H9 (cell line): ENCODE data around the gene CACTIN. TPM values are rescaled to one million over a fixed set of nuclear protein-coding genes. Genes with fewer than 3 reads are reported as not detected.
"Not testable (repeated sequence)": the region's sequence is repeated elsewhere in the genome, so short reads cannot be mapped to it uniquely, and the experiment has no call there.

Source experiments
- DNase-seq: peaks from one replicate; pipeline ENCODE4 v3.0.0-alpha.2; 2017
- H2AFZ ChIP-seq: one replicate; pipeline ENCODE4 v1.6.1; 2013; ENCODE audit warnings: mild to moderate bottlenecking, low read length, control low read depth, moderate library complexity
- H2AK5ac ChIP-seq: 2 replicates; pipeline ENCODE4 v1.6.1; 2013; ENCODE audit warnings: low read length, control low read depth, mixed read lengths; ENCODE audit not compliant: insufficient read length
- H2BK120ac ChIP-seq: one replicate; pipeline ENCODE4 v1.6.1; 2013; ENCODE audit warnings: low read depth, mild to moderate bottlenecking, low read length, control low read depth, inconsistent platforms; ENCODE audit not compliant: poor library complexity, severe bottlenecking
- H2BK12ac ChIP-seq: 2 replicates; pipeline ENCODE4 v1.6.1; 2013; ENCODE audit warnings: low read length, control low read depth, mixed read lengths, low read depth; ENCODE audit not compliant: insufficient read length
- H2BK15ac ChIP-seq: 2 replicates; pipeline ENCODE4 v1.6.1; 2013; ENCODE audit warnings: low read depth, low read length, control low read depth
- H2BK20ac ChIP-seq: one replicate; pipeline ENCODE4 v1.6.1; 2013; ENCODE audit warnings: low read depth, mild to moderate bottlenecking, low read length, control low read depth, inconsistent platforms; ENCODE audit not compliant: poor library complexity, severe bottlenecking
- H2BK5ac ChIP-seq: 2 replicates; pipeline ENCODE4 v1.6.1; 2013; ENCODE audit warnings: low read length, control low read depth, mixed read lengths; ENCODE audit not compliant: insufficient read length
- H3K14ac ChIP-seq: 2 replicates; pipeline ENCODE4 v1.6.1; 2013; ENCODE audit warnings: low read length, control low read depth; ENCODE audit not compliant: insufficient read depth
- H3K18ac ChIP-seq: 2 replicates; pipeline ENCODE4 v1.6.1; 2013; ENCODE audit warnings: low read depth, mild to moderate bottlenecking, mixed read lengths, low read length, control low read depth; ENCODE audit not compliant: insufficient read length
- H3K23ac ChIP-seq: 2 replicates; pipeline ENCODE4 v1.6.1; 2013; ENCODE audit warnings: low read length, control low read depth, mixed read lengths, low read depth; ENCODE audit not compliant: insufficient read length
- H3K23me2 ChIP-seq: 2 replicates; pipeline ENCODE4 v1.6.1; 2013; ENCODE audit warnings: low read depth, mild to moderate bottlenecking, mixed read lengths, low read length, control low read depth; ENCODE audit not compliant: insufficient read length, poor library complexity, severe bottlenecking
- H3K27ac ChIP-seq: 2 replicates; pipeline ENCODE4 v1.5.1; 2013; ENCODE audit warnings: low read length, control low read depth, mixed read lengths, low read depth; ENCODE audit not compliant: insufficient read length
- H3K27me3 ChIP-seq: 2 replicates; pipeline ENCODE4 v1.6.1; 2013; ENCODE audit warnings: low read length, control low read depth, inconsistent platforms; ENCODE audit not compliant: insufficient read depth
- H3K4ac ChIP-seq: 2 replicates; pipeline ENCODE4 v1.6.1; 2013; ENCODE audit warnings: low read depth, mild to moderate bottlenecking, control low read depth, inconsistent platforms, low read length, moderate library complexity
- H3K4me1 ChIP-seq: 2 replicates; pipeline ENCODE4 v1.6.1; 2013; ENCODE audit warnings: low read length, control low read depth, inconsistent platforms; ENCODE audit not compliant: insufficient read depth
- H3K4me2 ChIP-seq: 2 replicates; pipeline ENCODE4 v1.6.1; 2013; ENCODE audit warnings: low read length, control low read depth, mixed read lengths; ENCODE audit not compliant: insufficient read length, insufficient read depth
- H3K56ac ChIP-seq: 2 replicates; pipeline ENCODE4 v1.6.1; 2013; ENCODE audit warnings: low read depth, mild to moderate bottlenecking, mixed read lengths, low read length, control low read depth; ENCODE audit not compliant: insufficient read length
- H3K79me1 ChIP-seq: 2 replicates; pipeline ENCODE4 v1.6.1; 2013; ENCODE audit warnings: low read depth, mild to moderate bottlenecking, moderate library complexity, low read length, control low read depth, inconsistent platforms; ENCODE audit not compliant: insufficient read depth, poor library complexity, severe bottlenecking
- H3K79me2 ChIP-seq: 2 replicates; pipeline ENCODE4 v1.6.1; 2013; ENCODE audit warnings: low read length, control low read depth, inconsistent platforms; ENCODE audit not compliant: insufficient read depth
- H3K9ac ChIP-seq: 2 replicates; pipeline ENCODE4 v1.6.1; 2013; ENCODE audit warnings: low read length, control low read depth, mixed read lengths; ENCODE audit not compliant: insufficient read length; ENCODE audit errors: extremely low read depth
- H3K9me3 ChIP-seq: one replicate; pipeline ENCODE4 v1.6.1; 2013; ENCODE audit warnings: low read depth, low read length, inconsistent platforms; ENCODE audit not compliant: control insufficient read depth
- H3T11ph ChIP-seq: one replicate; pipeline ENCODE4 v1.6.1; 2013; ENCODE audit warnings: mild to moderate bottlenecking, low read length, control low read depth, inconsistent platforms
- H4K20me1 ChIP-seq: one replicate; pipeline ENCODE4 v1.6.1; 2013; ENCODE audit not compliant: control insufficient read depth, insufficient read length, insufficient read depth
- H4K5ac ChIP-seq: 2 replicates; pipeline ENCODE4 v1.6.1; 2013; ENCODE audit warnings: low read depth, mild to moderate bottlenecking, mixed read lengths, low read length, control low read depth; ENCODE audit not compliant: insufficient read length
- H4K8ac ChIP-seq: replicated peaks from 2 replicates; pipeline ENCODE4 v1.6.1; 2013; ENCODE audit warnings: low read length, control low read depth, mixed read lengths, low read depth; ENCODE audit not compliant: insufficient read length
- H4K91ac ChIP-seq: 2 replicates; pipeline ENCODE4 v1.6.1; 2013; ENCODE audit warnings: low read depth, mild to moderate bottlenecking, moderate library complexity, mixed read lengths, low read length, control low read depth; ENCODE audit not compliant: insufficient read length
- H3K27ac Mint-ChIP-seq, 3 experiments: 2 replicates in 2 of 3; 3 replicates in 1 of 3; pipeline ENCODE4 v1.8.0; 2020 to 2021; ENCODE audit warnings: mixed read lengths in 3 of 3, mild to moderate bottlenecking in 1 of 3, moderate library complexity in 1 of 3
- H3K27me3 Mint-ChIP-seq: 2 replicates; pipeline ENCODE4 v1.8.0; 2021; ENCODE audit warnings: low read depth, mild to moderate bottlenecking, moderate library complexity, mixed read lengths
- H3K36me3 Mint-ChIP-seq, 3 experiments: 2 replicates in 2 of 3; 3 replicates in 1 of 3; pipeline ENCODE4 v1.8.0; 2020 to 2021; ENCODE audit warnings: low read depth in 3 of 3, mixed read lengths in 3 of 3; ENCODE audit not compliant: insufficient read depth in 1 of 3
- H3K4me1 Mint-ChIP-seq, 2 experiments: 2 replicates each; pipeline ENCODE4 v1.8.0; 2020; ENCODE audit warnings: mixed read lengths in 2 of 2
- H3K4me3 Mint-ChIP-seq, 2 experiments: 2 replicates in 1 of 2; 3 replicates in 1 of 2; pipeline ENCODE4 v1.8.0; 2020 to 2021; ENCODE audit warnings: mild to moderate bottlenecking in 2 of 2, mixed read lengths in 2 of 2, moderate library complexity in 1 of 2
- H3K9me3 Mint-ChIP-seq, 2 experiments: 2 replicates in 1 of 2; 3 replicates in 1 of 2; pipeline ENCODE4 v1.8.0; 2020; ENCODE audit warnings: mild to moderate bottlenecking in 2 of 2, mixed read lengths in 2 of 2, moderate library complexity in 1 of 2
- WGBS: extraction: QIAGEN DNeasy Blood & Tissue Kit; methylation state at CpG from one replicate; pipeline ENCODE4 v1.1.7; 2013; ENCODE audit warnings: missing lambda C conversion rate, low lambda C conversion rate, mixed read lengths; ENCODE audit not compliant: insufficient read length; ENCODE audit errors: extremely low coverage; 5-methylcytosine and 5-hydroxymethylcytosine counted together
- total RNA-seq: library from RNA; stranded (reverse); gene quantifications from 2 replicates; pipeline ENCODE4 v1.2.1, GENCODE V29; 2021
- TF ChIP-seq, protein P1 (sequence below): fragments of 200-600 bp; sonication (generic); conservative IDR thresholded peaks from 3 replicates; pipeline ENCODE4 v1.8.0; 2021; ENCODE audit warnings: antibody characterized with exemption, mild to moderate bottlenecking

CACTIN gene
- total RNA-seq, 1 experiment from 2014 or later = 37.3 TPM

DNA sequence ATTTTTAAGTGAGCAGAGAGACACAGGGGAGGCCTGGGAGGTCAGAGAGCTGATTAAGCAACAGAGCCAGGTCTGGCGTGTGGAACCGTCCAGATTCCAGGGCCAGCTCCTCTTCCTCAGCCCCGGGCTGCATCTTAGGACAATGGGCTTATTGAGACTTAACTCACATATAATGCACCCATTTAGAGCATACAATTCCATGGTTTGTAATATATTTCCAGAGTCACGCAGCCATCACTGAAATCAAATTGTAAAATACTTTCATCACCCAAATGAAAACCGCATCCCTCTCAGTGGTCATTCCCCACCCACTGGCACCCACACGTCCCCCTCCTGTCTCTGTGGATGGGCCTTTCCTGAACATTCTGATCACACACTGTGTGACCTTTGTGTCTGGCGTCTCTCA, 56.0 kb downstream of the CACTIN start:
- no peak overlapping the region for H3K4me3 Mint-ChIP-seq
- H3K9me3 Mint-ChIP-seq = no peaks in the 10 kb centered on the region; a peak in 1 of 5 replicates

DNA sequence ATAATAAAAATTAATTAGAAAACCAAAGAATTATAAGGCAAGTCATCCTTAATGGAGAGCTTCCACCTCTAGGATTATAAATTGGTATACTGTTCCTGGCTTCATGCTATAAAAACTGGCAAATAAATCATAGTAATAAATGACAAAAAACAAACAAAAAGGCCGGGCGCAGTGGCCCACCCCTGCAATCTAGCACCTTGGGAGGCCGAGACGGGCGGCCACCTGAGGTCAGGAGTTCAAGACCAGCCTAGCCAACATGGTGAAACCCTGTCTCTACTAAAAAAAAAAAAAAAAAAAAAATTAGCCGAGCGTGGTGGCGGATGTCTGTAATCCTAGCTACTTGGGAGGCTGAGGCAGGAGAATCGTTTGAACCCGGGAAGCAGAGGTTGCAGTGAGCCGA, 56.5 kb downstream of the CACTIN start:
- H3K27ac Mint-ChIP-seq, H2AK5ac ChIP-seq, H3K36me3 Mint-ChIP-seq, H3K23ac ChIP-seq, H2BK12ac ChIP-seq, H2BK15ac ChIP-seq, H3K4me1 Mint-ChIP-seq, H3T11ph ChIP-seq, H3K9me3 Mint-ChIP-seq, H4K91ac ChIP-seq, H2BK5ac ChIP-seq, H3K23me2 ChIP-seq, H3K56ac ChIP-seq, H3K4me1 ChIP-seq, H3K14ac ChIP-seq, H2BK120ac ChIP-seq, H3K27me3 ChIP-seq, H3K79me1 ChIP-seq, H3K79me2 ChIP-seq, H3K18ac ChIP-seq, H2BK20ac ChIP-seq, H4K8ac ChIP-seq, H4K20me1 ChIP-seq, H3K9me3 ChIP-seq, DNase-seq, H3K9ac ChIP-seq, H2AFZ ChIP-seq, H3K27ac ChIP-seq, H4K5ac ChIP-seq, H3K4me2 ChIP-seq, H3K4ac ChIP-seq, H3K27me3 Mint-ChIP-seq, H3K4me3 Mint-ChIP-seq: not testable (repeated sequence)
- WGBS = no CpG with 5 or more reads among the region's 11 CpGs

More for the DNA sequence above, 56.0 kb downstream of the CACTIN start:
- Mint-ChIP-seq H3K4me1 (peaks cover 9 to 14% of the 10 kb centered on the region in 2 experiments), H3K27ac (no peak overlapping the region), H3K27me3 (peaks cover 8% of the 10 kb centered on the region), H3K36me3 (peaks cover 8 to 10% (median 9%) of the 10 kb centered on the region in 3 experiments)
- WGBS = no CpG with 5 or more reads among the region's 7 CpGs
- Histone ChIP-seq H3K9ac (no peak overlapping the region), H2BK12ac (no peak overlapping the region), H3T11ph (no peak overlapping the region), H3K4me2 (no peak overlapping the region), H3K9me3 (no peaks in the 10 kb centered on the region), H2BK20ac (no peak overlapping the region), H3K27me3 (no peaks in the 10 kb centered on the region), H3K14ac (no peak overlapping the region), H3K4ac (no peak overlapping the region), H3K4me1 (no peaks in the 10 kb centered on the region), H4K5ac (no peak overlapping the region), H3K79me1 (no peaks in the 10 kb centered on the region), H3K23me2 (no peaks in the 10 kb centered on the region), H2BK5ac (no peak overlapping the region), H3K79me2 (no peaks in the 10 kb centered on the region), H4K91ac (no peak overlapping the region), H3K18ac (no peak overlapping the region), H3K27ac (no peak overlapping the region), H2AFZ (no peak overlapping the region), H4K8ac (no peak overlapping the region), H4K20me1 (no peaks in the 10 kb centered on the region), H2BK15ac (no peak overlapping the region), H2BK120ac (no peak overlapping the region), H3K56ac (no peak overlapping the region), H2AK5ac (no peak overlapping the region), H3K23ac (no peak overlapping the region)
- DNase-seq = no peak
- TF ChIP-seq, protein P1, sequence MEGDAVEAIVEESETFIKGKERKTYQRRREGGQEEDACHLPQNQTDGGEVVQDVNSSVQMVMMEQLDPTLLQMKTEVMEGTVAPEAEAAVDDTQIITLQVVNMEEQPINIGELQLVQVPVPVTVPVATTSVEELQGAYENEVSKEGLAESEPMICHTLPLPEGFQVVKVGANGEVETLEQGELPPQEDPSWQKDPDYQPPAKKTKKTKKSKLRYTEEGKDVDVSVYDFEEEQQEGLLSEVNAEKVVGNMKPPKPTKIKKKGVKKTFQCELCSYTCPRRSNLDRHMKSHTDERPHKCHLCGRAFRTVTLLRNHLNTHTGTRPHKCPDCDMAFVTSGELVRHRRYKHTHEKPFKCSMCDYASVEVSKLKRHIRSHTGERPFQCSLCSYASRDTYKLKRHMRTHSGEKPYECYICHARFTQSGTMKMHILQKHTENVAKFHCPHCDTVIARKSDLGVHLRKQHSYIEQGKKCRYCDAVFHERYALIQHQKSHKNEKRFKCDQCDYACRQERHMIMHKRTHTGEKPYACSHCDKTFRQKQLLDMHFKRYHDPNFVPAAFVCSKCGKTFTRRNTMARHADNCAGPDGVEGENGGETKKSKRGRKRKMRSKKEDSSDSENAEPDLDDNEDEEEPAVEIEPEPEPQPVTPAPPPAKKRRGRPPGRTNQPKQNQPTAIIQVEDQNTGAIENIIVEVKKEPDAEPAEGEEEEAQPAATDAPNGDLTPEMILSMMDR = no peak
